Stimulated activated CD4-positive, alpha-beta T cell treated with anti-CD3 and anti-CD28 coated beads, Interleukin-12 subunit alpha, Interleukin-12 subunit beta, amount 100 ng/mL, for 48 hours (primary cell): ENCODE measurements around the gene FABP3.

Experiments
- DNase-seq, 3 donors: peaks; one replicate each; pipeline ENCODE4 v3.0.0-alpha.2; 2020; ENCODE audit warnings: low read depth in 2 of 3, low spot score in 1 of 3

Gene FABP3

GRCh38 chr1:31373897-31374486 lies 1.1 kb upstream of the FABP3 start:
- no peak for DNase-seq

GRCh38 chr1:31372751-31373055 lies 173 bp downstream of the FABP3 start:
- no peak for DNase-seq

GRCh38 chr1:31372051-31372450 lies 825 bp downstream of the FABP3 start:
- DNase-seq: no peak

- no peak for DNase-seq
Observed at GRCh38 chr1:31371121-31371959, 1.5 kb downstream of the FABP3 start.

GRCh38 chr1:31370565-31370964 lies 2.3 kb downstream of the FABP3 start:
- no peak for DNase-seq

- DNase-seq: no peak
Observed at GRCh38 chr1:31370021-31370420, 2.9 kb downstream of the FABP3 start.

GRCh38 chr1:31368611-31369107 lies 4.2 kb downstream of the FABP3 start:
- DNase-seq: no peak

- no peak for DNase-seq
Observed at GRCh38 chr1:31366796-31367195, 6.1 kb downstream of the FABP3 start.

GRCh38 chr1:31364561-31365250 lies 8.2 kb downstream of the FABP3 start:
- no peak for DNase-seq

GRCh38 chr1:31362032-31362431 lies 10.8 kb downstream of the FABP3 start:
- DNase-seq: no peak

- DNase-seq: no peak
Observed at GRCh38 chr1:31361607-31362006, 11.3 kb downstream of the FABP3 start.

- no peak for DNase-seq
Observed at GRCh38 chr1:31356427-31356826, 16.4 kb downstream of the FABP3 start.

GRCh38 chr1:31354283-31354682 lies 18.6 kb downstream of the FABP3 start:
- DNase-seq: no peak

GRCh38 chr1:31348449-31348848 lies 24.4 kb downstream of the FABP3 start:
- no peak for DNase-seq

- no peak for DNase-seq
Observed at GRCh38 chr1:31346785-31347184, 26.1 kb downstream of the FABP3 start.

GRCh38 chr1:31345635-31346034 lies 27.2 kb downstream of the FABP3 start:
- DNase-seq: no peak

- no peak for DNase-seq
Observed at GRCh38 chr1:31344503-31344902, 28.4 kb downstream of the FABP3 start.

GRCh38 chr1:31336687-31337467 lies 36.0 kb downstream of the FABP3 start:
- no peak for DNase-seq

GRCh38 chr1:31335007-31335406 lies 37.9 kb downstream of the FABP3 start:
- no peak for DNase-seq

GRCh38 chr1:31327381-31327780 lies 45.5 kb downstream of the FABP3 start:
- no peak for DNase-seq

- DNase-seq: no peak
Observed at GRCh38 chr1:31326461-31326860, 46.4 kb downstream of the FABP3 start.
